GM19468 (cell line): ENCODE measurements around the gene PLA2G15.
A peak's percentile ranks its signal among the peaks of the same experiment; 100 is the strongest.

ENCODE experiments used
- ATAC-seq: cut with Tn5 transposase; IDR thresholded peaks from one replicate; pipeline ENCODE4 v1.9.1; 2021; ENCODE audit warnings: mild to moderate bottlenecking, moderate library complexity, moderate number of reproducible peaks; ENCODE audit not compliant: unreplicated experiment; ENCODE audit errors: extremely low read depth

Gene PLA2G15

DNA sequence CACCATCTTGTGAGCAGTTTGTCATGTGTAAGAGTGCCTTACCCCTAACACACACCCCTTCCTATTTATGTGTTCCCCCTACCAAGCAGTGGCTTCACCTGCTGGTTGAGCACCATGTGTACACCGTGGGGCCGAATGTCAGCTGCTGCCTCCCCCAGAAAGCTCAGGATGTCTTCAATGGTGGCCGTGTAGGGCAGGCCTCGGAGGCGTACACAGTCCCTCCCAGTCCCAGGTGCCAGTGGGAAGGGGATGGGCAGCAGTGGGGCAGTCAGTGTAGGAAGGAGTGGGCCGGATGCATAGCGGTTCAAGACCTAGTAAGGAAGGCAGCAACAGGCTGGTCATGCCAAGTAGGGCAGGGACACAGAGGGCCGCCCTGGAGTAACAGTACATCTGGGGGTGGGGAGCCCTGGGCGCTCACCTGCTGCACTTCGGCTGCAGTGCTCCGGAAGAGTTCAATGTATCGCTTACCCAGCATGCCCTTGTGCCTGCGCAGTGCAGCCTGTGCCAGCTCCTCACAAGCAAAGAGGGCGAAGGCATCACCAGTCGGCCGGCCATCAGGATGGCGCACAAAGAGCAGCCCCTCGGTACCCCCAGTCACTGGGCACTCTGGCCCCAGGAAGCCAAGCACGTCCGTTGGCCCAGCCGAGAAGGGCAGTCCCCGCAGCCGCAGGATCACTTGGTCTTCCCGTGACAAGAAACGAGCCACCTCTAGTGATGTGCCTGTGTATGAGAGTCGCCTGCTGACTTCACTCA is 13.6 kb upstream of the PLA2G15 start:
- no peak for ATAC-seq

DNA sequence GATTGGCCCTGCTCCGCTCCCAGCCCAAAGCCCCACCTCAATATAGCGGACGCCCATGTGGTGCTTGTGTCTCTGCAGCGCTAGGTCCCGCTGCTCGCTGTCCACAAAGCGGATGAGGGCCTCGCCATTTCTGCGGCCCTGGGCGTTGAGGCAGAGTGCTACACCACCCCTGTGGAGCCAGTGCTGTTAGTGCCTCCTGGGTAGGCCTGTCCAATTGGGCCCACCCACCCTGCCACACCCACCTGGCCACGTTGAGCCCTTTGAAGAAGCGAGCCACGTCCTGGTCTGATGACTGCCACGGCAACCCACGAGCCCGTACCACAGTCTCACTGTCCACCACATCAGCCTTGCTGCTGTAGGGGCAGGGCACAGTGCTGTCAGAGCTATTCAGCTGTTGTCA is 12.8 kb upstream of the PLA2G15 start:
- no peak for ATAC-seq

DNA sequence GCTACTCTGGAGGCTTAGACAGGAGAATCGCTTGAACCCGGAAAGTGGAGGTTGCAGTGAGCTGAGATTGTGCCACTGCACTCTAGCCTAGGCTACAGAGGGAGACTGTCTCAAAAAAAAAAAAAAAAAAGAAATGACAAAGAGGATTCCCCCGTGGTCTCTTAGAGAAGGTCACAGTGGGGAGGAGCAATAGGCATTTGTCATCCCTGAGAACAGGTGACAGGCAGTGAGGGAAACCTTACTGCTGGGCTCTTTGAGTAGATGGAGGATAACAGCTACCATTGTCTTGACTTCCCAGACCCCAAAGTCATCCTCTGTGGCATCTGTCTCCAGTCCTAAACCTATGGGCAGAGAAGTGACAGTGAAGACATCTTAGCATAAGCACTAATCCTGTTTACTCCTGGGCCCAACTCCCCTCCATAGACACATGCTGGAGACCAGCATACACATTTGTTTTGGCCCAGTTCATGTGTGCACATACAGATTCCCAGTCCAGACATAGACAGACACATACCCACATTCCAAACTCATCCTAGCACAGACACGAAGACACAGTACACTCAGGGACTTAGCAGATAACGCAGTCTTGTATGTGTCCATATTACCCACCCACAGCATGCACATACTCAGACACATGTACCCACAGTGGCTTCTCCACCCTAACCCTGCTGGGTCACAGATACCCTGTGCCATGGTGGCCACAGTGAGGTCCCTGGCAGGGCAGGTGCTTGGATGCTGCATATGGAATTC is 11.9 kb upstream of the PLA2G15 start:
- ATAC-seq: no peak

DNA sequence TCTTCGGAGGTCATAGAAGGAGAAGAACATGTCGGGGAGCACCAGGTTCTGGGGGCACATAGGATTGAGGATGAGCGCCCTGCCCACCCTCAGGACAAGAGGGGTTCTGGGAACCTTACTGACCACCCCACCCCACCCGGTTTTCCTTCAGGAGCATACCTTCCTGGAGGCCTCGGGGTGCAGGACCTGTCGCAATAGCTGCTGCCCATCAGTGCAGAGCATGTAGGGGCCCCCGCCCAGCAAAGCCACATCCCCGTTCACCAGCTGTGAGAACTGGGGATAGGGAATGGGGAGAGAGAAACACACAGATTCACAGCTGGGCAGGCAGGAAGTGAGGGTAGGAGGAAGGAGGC is 11.4 kb upstream of the PLA2G15 start:
- ATAC-seq: no peak

DNA sequence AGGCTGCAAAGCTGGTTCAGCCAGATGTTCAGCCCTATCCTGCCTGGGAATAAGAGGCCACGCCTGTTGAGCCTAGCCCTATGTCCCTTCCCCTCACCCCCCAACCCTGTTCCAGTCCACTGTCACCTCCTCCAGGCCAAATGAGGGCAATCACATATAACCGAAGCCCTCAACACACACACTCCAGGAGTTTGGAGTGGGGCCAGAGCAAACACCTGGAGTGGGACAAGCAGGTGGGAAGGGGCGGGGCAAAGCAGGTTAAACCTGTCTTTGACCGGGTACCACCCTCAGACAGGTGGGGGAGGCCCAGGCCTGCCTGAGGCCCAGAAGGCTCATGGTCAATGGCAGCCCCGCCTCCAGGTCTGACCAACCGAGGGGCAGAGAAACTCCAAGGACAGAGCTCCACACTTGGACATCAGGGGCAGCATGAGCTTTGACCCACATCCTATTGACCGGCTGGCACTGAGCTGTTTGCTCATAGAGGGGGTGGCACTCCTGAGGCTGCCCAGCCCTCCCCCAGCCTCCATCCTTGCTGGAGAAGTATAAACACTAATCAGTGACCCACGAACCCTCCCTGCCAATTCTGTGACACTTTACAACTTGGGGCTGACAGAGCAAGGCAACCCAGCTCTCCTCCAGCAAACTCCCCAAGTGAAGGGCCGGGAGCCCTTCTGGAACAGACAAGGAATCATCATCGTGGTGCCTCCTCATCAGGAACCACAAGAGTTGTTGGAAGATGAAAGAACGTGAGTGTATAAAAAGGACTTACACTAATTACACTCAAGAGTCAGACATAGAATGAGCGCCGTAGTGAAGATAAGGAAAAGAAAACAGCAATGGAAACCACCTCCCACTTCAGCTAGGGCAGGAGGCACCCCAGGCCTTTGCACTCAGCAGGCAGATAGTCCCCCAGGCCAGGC is 10.7 kb upstream of the PLA2G15 start:
- ATAC-seq: no peak

DNA sequence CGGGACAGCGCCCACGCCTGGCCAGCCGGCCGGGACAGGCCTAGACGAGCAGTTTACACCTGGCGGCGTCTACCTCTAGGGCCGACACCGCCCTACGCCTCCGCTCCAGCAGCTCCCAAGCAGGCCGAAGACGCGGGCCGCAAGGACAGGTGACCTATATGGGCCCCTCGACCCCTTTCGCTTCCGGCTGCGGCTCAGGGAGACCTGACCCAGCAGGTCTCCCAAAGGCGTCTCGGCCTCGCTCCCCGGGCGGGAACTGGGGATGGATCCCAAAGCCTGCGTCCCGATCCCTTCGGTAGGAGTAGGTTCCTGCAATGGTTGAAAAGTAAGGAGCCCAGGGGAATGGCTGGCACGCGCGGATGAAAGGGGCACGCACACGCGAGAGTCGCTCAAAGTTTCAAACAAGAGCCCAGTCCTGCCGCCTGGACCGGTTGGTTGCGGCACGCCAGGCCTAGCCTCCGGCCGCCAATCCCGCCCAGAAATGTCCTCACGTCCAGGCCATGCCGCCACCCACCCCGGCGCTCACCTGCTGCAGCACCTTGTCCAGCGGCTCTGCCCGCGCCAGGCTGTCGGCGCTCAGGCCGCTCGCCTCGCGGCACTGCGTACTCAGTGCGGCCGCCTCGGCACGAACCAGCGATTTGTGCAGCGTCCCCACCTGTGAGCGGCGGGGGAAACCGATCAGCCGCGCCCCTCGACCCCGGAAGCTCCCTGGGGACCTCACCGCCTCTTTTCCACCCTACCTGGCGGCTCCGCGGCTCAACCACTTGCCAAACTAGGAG is 9.9 kb upstream of the PLA2G15 start:
- ATAC-seq: no peak

DNA sequence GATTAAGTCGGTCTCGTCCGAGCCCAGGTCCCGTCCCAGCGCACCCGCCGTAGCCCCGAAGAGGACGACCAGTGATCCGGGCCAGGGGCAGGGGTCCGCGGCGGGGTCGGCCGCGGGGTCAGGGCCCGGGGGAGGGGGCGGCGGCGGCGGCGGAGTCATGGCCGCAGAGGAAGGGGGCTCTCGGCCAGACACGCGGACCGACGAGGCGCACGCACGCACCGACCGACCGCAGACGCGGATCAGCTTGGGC is 9.4 kb upstream of the PLA2G15 start, which contains the start of gene ESRP2:
Gene ESRP2 (minus strand): TSS at position 241 of the 250 bp plus-strand sequence. CDS start 82 bp downstream, at position 159.
- ATAC-seq: no peak

DNA sequence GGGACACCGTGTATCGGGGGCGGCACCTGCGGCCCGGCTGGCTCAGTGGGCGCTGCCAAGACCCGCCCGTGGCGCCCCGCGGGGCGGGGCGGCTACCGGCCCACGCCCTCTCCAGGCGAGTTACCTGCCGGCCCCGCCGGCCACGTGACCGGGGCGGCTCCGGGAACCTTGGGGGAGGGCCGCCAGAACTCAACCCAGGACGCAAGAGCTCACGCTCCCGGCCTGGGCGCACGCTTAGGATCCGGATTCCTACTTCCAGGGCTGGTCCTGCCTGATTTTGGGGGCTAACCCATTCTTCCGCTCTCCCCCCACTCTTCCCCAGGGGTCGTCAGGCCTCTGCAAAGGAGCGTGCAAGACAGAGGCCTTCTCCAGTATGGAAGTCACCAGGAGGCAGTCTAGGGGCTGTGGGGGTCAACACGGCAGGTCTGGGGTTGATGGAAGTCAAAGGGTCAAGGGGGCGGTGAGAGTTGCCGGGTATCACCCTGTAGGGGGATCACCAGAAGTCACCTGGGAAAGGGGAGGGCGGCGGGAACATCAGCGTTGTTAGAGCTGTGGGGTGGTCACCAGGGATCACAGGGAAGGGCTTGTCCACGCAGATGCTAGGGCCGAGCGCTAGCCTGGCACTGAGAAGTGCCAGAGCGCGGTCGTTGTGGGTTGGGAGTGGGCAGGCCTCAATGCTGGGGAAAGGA is 8.9 kb upstream of the PLA2G15 start:
- ATAC-seq: no peak

DNA sequence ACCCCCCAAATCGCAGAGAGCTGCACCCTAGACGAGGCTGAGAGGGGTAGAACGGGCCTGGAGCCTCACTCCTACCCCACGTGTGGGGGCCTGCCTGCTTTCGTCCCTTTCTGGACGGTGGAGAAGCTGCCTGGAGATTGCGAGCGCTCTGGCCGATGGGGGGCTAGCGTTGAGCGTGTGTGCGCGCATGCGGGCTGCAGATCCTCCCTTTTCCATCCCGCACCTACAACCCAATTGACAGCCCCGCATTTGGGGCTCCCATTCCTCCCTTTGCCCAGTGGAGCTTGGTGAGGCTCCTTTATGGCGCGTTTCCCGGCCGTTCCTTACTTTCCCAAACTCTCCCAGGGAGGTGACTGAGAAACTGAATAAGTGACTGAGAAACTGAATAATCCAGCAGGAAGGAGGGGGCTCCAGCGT is 8.3 kb upstream of the PLA2G15 start:
- ATAC-seq: no peak

DNA sequence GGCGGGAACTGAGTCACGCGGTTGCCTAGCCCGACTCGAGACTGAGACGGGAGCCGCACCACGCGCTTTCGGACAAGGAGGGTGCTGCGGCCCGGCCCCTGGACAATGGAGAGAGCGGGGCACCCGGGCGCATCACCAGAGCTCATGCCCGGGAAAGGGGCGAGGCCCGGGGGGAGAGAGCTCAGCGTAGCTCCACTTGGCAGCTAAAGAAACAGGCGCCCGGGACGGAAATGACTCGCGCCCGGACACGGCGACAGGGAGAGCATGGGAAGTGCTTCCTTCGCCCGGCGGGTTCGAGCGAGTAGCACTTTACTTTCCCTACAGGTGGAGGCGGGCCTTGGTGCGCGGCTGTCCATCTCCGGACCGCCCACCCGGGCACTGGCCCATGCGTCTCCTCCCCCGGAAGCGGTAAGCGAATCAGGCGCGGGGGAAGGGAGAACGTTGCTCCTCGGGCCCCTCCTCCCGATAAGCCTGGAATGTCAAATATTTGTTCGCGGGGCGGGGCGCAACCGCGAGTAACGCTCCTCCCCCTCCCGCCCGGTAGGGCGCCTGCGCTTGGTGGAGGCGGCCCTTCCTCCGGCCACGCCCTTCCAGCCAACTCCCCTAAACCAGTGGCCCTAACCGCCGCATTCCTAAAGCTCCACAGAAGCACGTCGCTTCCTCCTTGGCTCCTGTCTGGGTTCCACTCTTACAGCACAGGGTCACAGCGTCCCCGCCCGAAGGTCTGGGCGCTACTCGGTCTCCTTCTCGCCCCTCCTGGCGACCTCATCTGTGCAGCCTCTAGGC is 7.7 kb upstream of the PLA2G15 start:
- peak; percentile 56 for ATAC-seq

DNA sequence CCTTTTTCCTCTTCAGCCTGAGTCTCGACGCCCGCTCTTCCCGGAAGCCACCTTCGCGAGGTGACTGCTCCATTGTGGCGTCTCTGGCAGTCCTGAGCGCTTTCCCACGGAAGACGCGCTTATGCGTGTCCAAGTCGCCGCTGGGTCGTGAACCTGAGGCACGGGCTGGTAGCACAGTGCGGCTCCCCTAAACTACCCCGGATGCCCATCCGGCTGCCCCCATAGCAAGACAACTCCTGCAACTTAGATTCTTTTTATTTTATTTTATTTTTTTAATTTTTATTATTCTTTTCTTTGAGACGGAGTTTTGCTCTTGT is 7.2 kb upstream of the PLA2G15 start:
- ATAC-seq: no peak

DNA sequence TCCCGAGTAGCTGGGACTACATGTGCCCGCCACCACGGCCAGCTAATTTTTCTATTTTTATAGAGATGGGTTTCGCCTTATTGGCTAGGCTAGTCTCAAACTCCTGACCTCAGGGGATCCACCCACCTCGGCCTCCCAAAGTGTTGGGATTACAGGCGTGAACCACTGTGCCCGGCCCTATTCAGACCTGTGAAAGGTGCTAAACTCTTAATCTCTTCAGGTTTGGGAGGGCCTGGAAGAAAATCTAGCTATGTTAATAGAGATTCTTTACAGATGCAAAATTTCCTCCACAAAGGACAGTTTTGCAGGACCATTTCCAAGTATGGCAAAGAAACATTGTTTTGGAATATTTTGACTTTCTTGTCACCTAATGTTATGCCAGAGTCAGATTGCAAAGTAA is 3.1 kb upstream of the PLA2G15 start:
- ATAC-seq: no peak

DNA sequence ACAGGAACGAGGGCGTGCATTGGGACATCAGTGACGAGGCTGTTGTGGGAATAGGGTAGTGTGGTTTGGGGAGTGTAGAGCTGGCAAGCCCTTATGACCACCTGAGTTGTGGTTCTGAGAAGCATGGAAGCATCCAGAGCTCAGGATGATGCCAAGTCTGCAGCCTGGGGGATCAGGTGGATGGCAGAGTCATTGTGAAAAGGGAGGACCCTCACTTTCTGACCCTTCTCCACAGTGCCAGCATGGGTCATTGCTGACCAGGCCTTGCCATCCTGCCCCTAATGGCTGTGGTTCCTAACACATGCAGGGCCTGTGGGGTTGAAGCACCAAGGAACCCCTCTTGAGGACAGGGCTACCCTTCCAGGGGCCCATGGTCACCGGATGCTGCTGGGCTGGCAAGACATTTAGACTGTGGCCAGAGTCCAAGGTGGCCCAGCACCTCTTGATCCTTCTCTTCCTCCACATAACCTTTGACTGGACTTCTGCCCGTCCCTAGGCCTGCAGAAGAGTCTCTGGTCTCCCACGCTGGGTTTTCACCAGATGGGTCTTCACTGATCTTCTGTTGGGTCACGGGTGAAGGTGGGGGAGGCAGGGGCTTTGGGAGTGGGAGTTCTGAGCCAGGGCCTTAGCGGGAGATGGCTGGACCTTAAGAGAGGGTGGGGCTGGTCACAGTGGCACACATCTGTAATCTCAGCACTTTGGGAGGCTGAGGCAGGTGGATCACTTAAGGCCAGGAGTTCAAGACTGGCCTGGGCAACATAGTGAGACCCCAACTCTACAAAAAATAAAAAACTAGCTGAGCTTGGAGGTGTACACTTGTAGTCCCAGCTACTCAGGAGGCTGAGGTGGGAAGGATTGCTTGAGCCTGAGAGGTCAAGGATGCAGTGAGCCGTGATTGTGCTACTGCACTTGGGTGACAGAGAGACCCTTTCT is 2.0 kb upstream of the PLA2G15 start:
- no peak for ATAC-seq

DNA sequence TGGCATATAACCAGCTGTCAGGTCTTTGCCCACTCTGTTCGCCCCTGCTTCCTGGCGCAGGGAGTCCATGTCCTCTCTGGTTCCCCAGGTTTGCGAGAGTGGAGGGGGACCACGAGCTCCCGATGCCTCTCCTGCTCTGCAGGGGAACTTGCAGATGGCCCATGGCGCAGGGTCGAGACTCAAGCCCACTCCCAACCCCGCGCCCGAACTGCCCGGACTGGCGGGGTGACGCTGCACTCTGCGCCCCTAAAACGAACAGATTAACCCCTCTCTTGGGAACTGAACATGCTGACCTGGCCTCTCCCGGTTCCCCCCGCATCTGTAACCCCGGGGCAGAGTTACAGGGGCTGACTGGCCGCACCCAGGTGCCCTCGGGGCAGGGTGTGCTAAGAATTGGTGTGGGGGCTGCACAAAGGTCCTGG is 681 bp upstream of the PLA2G15 start:
- no peak for ATAC-seq

DNA sequence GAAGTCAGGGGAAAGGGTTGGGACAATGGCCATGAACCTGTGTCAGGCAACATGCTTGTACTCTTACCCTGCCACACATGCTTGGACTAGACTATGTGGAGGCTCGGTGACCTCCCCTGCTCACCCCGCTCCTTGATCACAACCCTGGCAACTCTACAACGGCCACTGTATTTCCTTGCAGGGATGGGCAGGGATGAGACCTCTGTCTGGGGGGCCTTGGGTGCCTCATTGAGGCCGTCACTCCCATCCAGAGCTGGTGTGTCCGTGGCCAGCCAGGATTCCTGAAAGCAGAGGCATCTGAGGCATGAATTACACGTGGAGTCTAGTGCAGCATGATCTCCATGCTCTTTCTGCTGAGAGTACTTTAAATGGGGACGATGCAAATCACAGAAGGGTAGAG is 948 bp downstream of the PLA2G15 start:
- ATAC-seq: no peak

DNA sequence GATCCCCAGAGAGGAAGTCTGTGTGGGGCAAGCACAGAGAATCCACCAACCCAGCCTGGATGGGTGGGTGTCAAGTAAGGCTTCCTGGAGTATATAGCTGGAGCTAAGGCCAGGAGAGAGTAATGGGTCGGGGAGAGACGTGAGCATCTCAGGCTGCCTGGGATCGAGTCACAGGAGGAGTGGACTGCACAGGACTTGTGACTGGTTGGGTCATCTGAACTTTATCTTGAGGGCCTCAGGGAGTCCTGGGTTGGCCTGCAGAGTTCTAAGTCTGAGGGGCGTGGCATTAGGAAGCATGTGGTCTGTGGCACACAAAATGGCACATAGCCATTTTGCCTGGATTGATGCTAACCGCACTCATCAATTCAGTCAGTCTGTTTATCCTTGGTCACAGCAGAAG is 1.5 kb downstream of the PLA2G15 start:
- no peak for ATAC-seq

DNA sequence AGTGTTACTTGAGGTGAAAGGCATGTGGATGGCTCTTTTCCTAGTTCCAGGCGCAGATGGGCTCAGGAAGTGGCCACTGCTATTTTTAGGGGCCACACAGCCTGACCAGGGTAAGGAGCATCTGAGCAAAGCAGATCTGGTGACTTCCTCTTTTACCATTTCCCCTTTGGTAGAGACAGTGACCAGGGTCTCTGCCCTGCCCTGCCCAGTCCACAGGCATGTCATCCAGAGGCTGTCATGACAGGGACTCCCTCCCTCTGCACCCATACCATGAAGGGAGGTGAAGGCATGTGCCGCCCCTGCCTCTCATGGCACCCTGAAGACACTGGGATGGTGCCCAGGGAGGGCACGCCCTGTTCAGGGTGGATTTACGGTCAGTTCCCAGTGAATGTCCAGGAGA is 2.2 kb downstream of the PLA2G15 start:
- no peak for ATAC-seq

DNA sequence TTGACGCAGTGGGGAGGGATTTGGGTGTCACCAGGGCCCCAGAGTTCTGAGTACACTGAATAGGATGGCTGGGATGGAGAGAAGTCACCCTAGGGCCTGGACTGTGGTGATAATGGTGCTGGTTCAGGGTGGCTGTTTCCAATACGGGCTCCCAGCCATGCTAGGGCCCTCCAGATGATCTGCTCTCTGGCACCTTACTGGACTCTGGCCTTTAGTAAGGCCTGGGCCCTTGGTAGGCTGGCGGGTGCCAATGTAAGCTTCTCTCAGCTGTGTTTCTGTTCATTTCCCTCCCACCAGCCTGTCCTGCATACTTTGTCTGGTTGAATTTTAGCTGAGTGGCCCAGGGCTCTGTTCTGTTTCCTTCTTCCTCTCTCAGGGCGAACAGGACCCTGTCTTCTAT is 2.8 kb downstream of the PLA2G15 start:
- no peak for ATAC-seq
